HepG2 (cell line): ENCODE measurements around the gene SNX27. TPM values are rescaled to one million over a fixed set of nuclear protein-coding genes. Genes with fewer than 3 reads are reported as not detected.

Source experiments
- ATAC-seq: fragments of 200-7000 bp; cut with Tn5 transposase; 3 replicates; pipeline ENCODE4 v1.9.1; 2020; ENCODE audit warnings: mild to moderate bottlenecking, moderate library complexity
- BruUV-seq: library from RNA; stranded (reverse); fragments of 400-500 nt; replicated peaks from 2 replicates; lab custom pipeline; 2021; lab: Mats Ljungman, UMichigan
- CTCF ChIA-PET: fragments of 300-600 bp; formaldehyde crosslinking; extraction: SDS; loops from one replicate; lab custom pipeline; 2021; ENCODE audit warnings: low total read pairs, inconsistent platforms, low intra/inter-chr PET ratio; lab: Yijun Ruan, JAX
- POLR2A ChIA-PET: fragments of 350-600 bp; sonication (Branson Sonifier 250); formaldehyde crosslinking; loops from one replicate; lab custom pipeline; 2020; ENCODE audit warnings: antibody characterized with exemption, inconsistent platforms; lab: Yijun Ruan, JAX
- DNase-seq: peaks from one replicate; pipeline ENCODE4 v3.0.0-alpha.2; 2015; ENCODE audit warnings: low spot score
- FAIRE-seq: peaks from 3 replicates; lab custom pipeline; 2011; peaks lifted over from hg19 to GRCh38; lab: Jason Lieb, UNC
- H2AFZ ChIP-seq: one replicate; pipeline ENCODE4 v1.6.1; 2011; ENCODE audit warnings: low read length, inconsistent platforms
- H3K27ac ChIP-seq: fragments of 300-600 bp; 3 replicates; pipeline ENCODE4 v1.8.0; 2011; ENCODE audit warnings: mixed run types, mild to moderate bottlenecking, mixed read lengths, low read length, inconsistent platforms; ENCODE audit not compliant: insufficient read depth; ENCODE audit errors: extremely low read length
- H3K27me3 ChIP-seq, 2 experiments: fragments of 200-600 bp in 1 of 2; 2 replicates in 1 of 2; 3 replicates in 1 of 2; pipeline versions ENCODE4 v1.6.0 to v1.8.0; 2011; ENCODE audit warnings: low read length in 2 of 2, mild to moderate bottlenecking in 2 of 2, moderate library complexity in 2 of 2, inconsistent platforms in 1 of 2; ENCODE audit not compliant: insufficient read depth in 2 of 2, control insufficient read depth in 1 of 2
- H3K36me3 ChIP-seq, 2 experiments: fragments of 200-600 bp in 1 of 2; replicated peaks in 1 of 2; 2 replicates in 1 of 2; 3 replicates in 1 of 2; pipeline versions ENCODE4 v1.5.1 to v1.8.0; 2011; ENCODE audit warnings: low read length in 2 of 2, inconsistent platforms in 1 of 2; ENCODE audit not compliant: insufficient read depth in 2 of 2, control insufficient read depth in 1 of 2
- H3K4me1 ChIP-seq: 2 replicates; pipeline ENCODE4 v1.5.1; 2012; ENCODE audit warnings: low read length, inconsistent platforms; ENCODE audit not compliant: insufficient read depth
- H3K4me2 ChIP-seq: 2 replicates; pipeline ENCODE4 v1.6.0; 2011; ENCODE audit warnings: low read depth, low read length, inconsistent platforms
- H3K4me3 ChIP-seq, 3 experiments: fragments of 200-600 bp in 1 of 3; sonication (generic), shearing (Covaris generic) in 1 of 3; replicated peaks in 1 of 3; 2 replicates each; pipeline ENCODE4 v1.5.1; 2011 to 2016; ENCODE audit warnings: low read length in 3 of 3, inconsistent platforms in 2 of 3, low read depth in 2 of 3, mild to moderate bottlenecking in 2 of 3, control low read depth in 1 of 3, mixed read lengths in 1 of 3; ENCODE audit not compliant: insufficient read depth in 1 of 3
- H3K79me2 ChIP-seq: one replicate; pipeline ENCODE4 v1.6.1; 2011; ENCODE audit warnings: low read length, inconsistent platforms; ENCODE audit not compliant: insufficient read depth
- H3K9ac ChIP-seq: 2 replicates; pipeline ENCODE4 v1.6.0; 2011; ENCODE audit warnings: mild to moderate bottlenecking, low read depth, low read length, inconsistent platforms; ENCODE audit not compliant: insufficient read depth
- H3K9me3 ChIP-seq: 2 replicates; pipeline ENCODE4 v1.5.1; 2012; ENCODE audit warnings: mild to moderate bottlenecking, low read length
- H4K20me1 ChIP-seq: 2 replicates; pipeline ENCODE4 v1.6.0; 2011; ENCODE audit warnings: inconsistent platforms, mild to moderate bottlenecking, low read length, moderate library complexity; ENCODE audit not compliant: insufficient read depth
- AGO1 ChIP-seq: fragments of 200-400 bp; formaldehyde crosslinking; IDR thresholded peaks from 2 replicates; pipeline ENCODE4 v1.6.1; 2017; ENCODE audit warnings: mild to moderate bottlenecking, low read depth, low read length, moderate library complexity; ENCODE audit not compliant: poor library complexity, severe bottlenecking
- CENPBD1 ChIP-seq: sonication (generic); formaldehyde crosslinking; IDR thresholded peaks from 2 replicates; pipeline ENCODE4 v1.8.0; 2022; ENCODE audit warnings: missing genetic modification reagents, low read depth, mild to moderate bottlenecking, borderline replicate concordance
- FOSL2 ChIP-seq: sonication (generic); formaldehyde crosslinking; IDR thresholded peaks from 2 replicates; pipeline ENCODE4 v1.4.0; 2020; ENCODE audit warnings: missing genetic modification reagents
- MATR3 ChIP-seq: sonication (generic); formaldehyde crosslinking; IDR thresholded peaks from 2 replicates; pipeline ENCODE4 v1.4.0; 2020; ENCODE audit warnings: missing genetic modification reagents
- PRPF4 ChIP-seq: fragments of 200-400 bp; formaldehyde crosslinking; IDR thresholded peaks from 2 replicates; pipeline ENCODE4 v1.6.1; 2016; ENCODE audit warnings: low read length, low read depth; ENCODE audit not compliant: poor library complexity, severe bottlenecking
- RBM39 ChIP-seq: fragments of 200-400 bp; formaldehyde crosslinking; IDR thresholded peaks from one replicate; pipeline ENCODE4 v1.6.1; 2018; ENCODE audit warnings: antibody characterized with exemption, mild to moderate bottlenecking, low read depth, low read length; ENCODE audit not compliant: poor library complexity, severe bottlenecking
- SAFB2 ChIP-seq: sonication (generic); formaldehyde crosslinking; IDR thresholded peaks from 2 replicates; pipeline ENCODE4 v1.5.1; 2020; ENCODE audit warnings: missing genetic modification reagents, low read depth, mild to moderate bottlenecking, borderline replicate concordance
- SRSF9 ChIP-seq: fragments of 200-400 bp; formaldehyde crosslinking; IDR thresholded peaks from 2 replicates; pipeline ENCODE4 v1.6.1; 2018; ENCODE audit warnings: borderline replicate concordance, mild to moderate bottlenecking, low read depth, low read length; ENCODE audit not compliant: insufficient read depth, poor library complexity, severe bottlenecking
- YEATS4 ChIP-seq: sonication (generic); formaldehyde crosslinking; IDR thresholded peaks from 2 replicates; pipeline ENCODE4 v1.4.0; 2020; ENCODE audit warnings: missing genetic modification reagents, borderline replicate concordance
- ZNF124 ChIP-seq: sonication (generic); formaldehyde crosslinking; IDR thresholded peaks from 2 replicates; pipeline ENCODE4 v1.4.0; 2020; ENCODE audit warnings: missing genetic modification reagents
- ZNF234 ChIP-seq: sonication (generic); formaldehyde crosslinking; conservative IDR thresholded peaks from 2 replicates; pipeline ENCODE4 v1.5.1; 2020; ENCODE audit warnings: mild to moderate bottlenecking, missing genetic modification reagents
- ZNF367 ChIP-seq: sonication (generic); formaldehyde crosslinking; IDR thresholded peaks from 2 replicates; pipeline ENCODE4 v1.4.0; 2020; ENCODE audit warnings: missing genetic modification reagents, borderline replicate concordance
- ZNF567 ChIP-seq: sonication (generic); formaldehyde crosslinking; IDR thresholded peaks from 2 replicates; pipeline ENCODE4 v1.8.1; 2023; ENCODE audit warnings: mild to moderate bottlenecking, missing genetic modification reagents, borderline replicate concordance
- ZXDC ChIP-seq: sonication (generic); formaldehyde crosslinking; IDR thresholded peaks from 2 replicates; pipeline ENCODE4 v1.5.0; 2020; ENCODE audit warnings: mild to moderate bottlenecking, missing genetic modification reagents
- WGBS: methylation state at CpG from one replicate; pipeline ENCODE4 v1.1.6; 2017; ENCODE audit warnings: low lambda C conversion rate; 5-methylcytosine and 5-hydroxymethylcytosine counted together
- in situ Hi-C: cut with HindIII; loops from 2 replicates; pipeline ENCODE4 v1.10.0; 2017; ENCODE audit warnings: low pct_unique_long_range_greater_than_20kb; ENCODE audit not compliant: extremely low pct_ligation_motif_present
- intact Hi-C: fragments of 100-400 bp; cut with micrococcal nuclease; formaldehyde crosslinking; loops from one replicate; pipeline ENCODE4 v1.10.0; 2022; ENCODE audit not compliant: unreplicated experiment
- polyA plus RNA-seq, 8 experiments: library from polyadenylated mRNA; depleted of rRNA in 3 of 8; stranded (reverse) in 7 of 8; unstranded in 1 of 8; fragments of >200 nt; fragmentation: Illumina TruSeq in 4 of 8; extraction: Trizol in 4 of 8; gene quantifications; 2 replicates each; pipeline versions ENCODE4 v1.2.1 to v1.2.3, GENCODE V29; 2011 to 2016; ENCODE audit warnings: low read depth in 4 of 8, missing spikeins in 1 of 8, mixed read lengths in 1 of 8; ENCODE audit not compliant: insufficient read depth in 1 of 8
- total RNA-seq, 5 experiments: library from RNA; depleted of rRNA; stranded (reverse); fragments of >200 nt; fragmentation: Illumina TruSeq; extraction: Trizol; gene quantifications; 2 replicates each; pipeline ENCODE4 v1.2.3, GENCODE V29; 2016; ENCODE audit warnings: low read depth in 1 of 5

SNX27 gene
- total and polyA plus RNA-seq, 2 of the 13 experiments (the other 11 are each of a cell fraction or from before 2014, with no cell fraction given) = 14.4 to 17.8 TPM

- no peak for TF ChIP-seq ZNF124 (CRISPR knock-in tag)
- TF ChIP-seq MATR3 (CRISPR knock-in tag) = no peak
- TF ChIP-seq, all 625 proteins: peak for 0
Measured at GRCh38 chr1:151584278-151584677, 27.6 kb upstream of the SNX27 start (continued).

- Histone ChIP-seq H3K9me3 (no peaks in the 10 kb centered on the region), H4K20me1 (no peaks in the 10 kb centered on the region), H3K4me3 (no peak overlapping the region), H3K36me3 (peaks cover 3 to 11% of the 10 kb centered on the region in 2 experiments; a peak in 4 of 5 replicates), H3K4me2 (no peak overlapping the region), H2AFZ (no peak overlapping the region), H3K79me2 (no peaks in the 10 kb centered on the region), H3K9ac (no peak overlapping the region), H3K27me3 (no peaks in the 10 kb centered on the region), H3K27ac (no peak overlapping the region), H3K4me1 (peaks cover 15% of the 10 kb centered on the region)
- no TSS peak for BruUV-seq
- ATAC-seq = no peak
- ChIA-PET POLR2A (no interaction called here), CTCF (no interaction called here)
- in situ Hi-C loops (no loop called here), intact Hi-C loops (no loop called here)
- FAIRE-seq = no peak
- DNase-seq = no peak
- WGBS = 79% methylated on average over 7 of the region's 7 CpGs
- TF ChIP-seq SAFB2 (CRISPR knock-in tag) (no peak), SRSF9 (no peak), ZNF567 (CRISPR knock-in tag) (no peak), AGO1 (no peak), YEATS4 (CRISPR knock-in tag) (no peak), PRPF4 (no peak), ZNF234 (CRISPR knock-in tag) (no peak), RBM39 (no peak), ZXDC (CRISPR knock-in tag) (no peak), CENPBD1 (CRISPR knock-in tag) (no peak), FOSL2 (CRISPR knock-in tag) (no peak), ZNF367 (CRISPR knock-in tag) (no peak)
Measured at GRCh38 chr1:151584780-151585179, 27.1 kb upstream of the SNX27 start.
